Endothelial cell of umbilical vein (primary cell): ENCODE results near the gene DNAJB8. TPM values are rescaled to one million over a fixed set of nuclear protein-coding genes. Genes with fewer than 3 reads are reported as not detected.

ENCODE experiments used
- BruUV-seq: library from RNA; stranded (reverse); fragments of 400-500 nt; replicated peaks from 2 replicates; lab custom pipeline; 2021; lab: Mats Ljungman, UMichigan
- CTCF ChIA-PET: fragments of 300-600, 350-600 bp; sonication (Branson Sonifier 250); formaldehyde crosslinking; loops from one replicate; lab custom pipeline; 2021; ENCODE audit warnings: antibody characterized with exemption, inconsistent platforms; lab: Charles Lee
- POLR2A ChIA-PET: fragments of 300-600, 350-600 bp; sonication (Branson Sonifier 250); formaldehyde crosslinking; loops from one replicate; lab custom pipeline; 2021; ENCODE audit warnings: antibody characterized with exemption, inconsistent platforms; lab: Charles Lee
- DNase-seq: peaks from one replicate; pipeline ENCODE4 v3.0.0-alpha.2; 2011; ENCODE audit warnings: low read depth, low spot score
- FAIRE-seq: peaks from 2 replicates; lab custom pipeline; 2011; peaks lifted over from hg19 to GRCh38; lab: Jason Lieb, UNC
- H2AFZ ChIP-seq: 2 replicates; pipeline ENCODE4 v1.6.0; 2012; ENCODE audit warnings: low read depth, low read length, control low read depth, inconsistent platforms
- H3K27ac ChIP-seq: 2 replicates; pipeline ENCODE4 v1.5.1; 2011; ENCODE audit warnings: low read depth, mild to moderate bottlenecking, control low read depth, low read length, moderate library complexity; ENCODE audit not compliant: insufficient read depth
- H3K27me3 ChIP-seq, 2 experiments: 2 replicates each; pipeline versions ENCODE4 v1.6.0 to v1.6.1; 2011; ENCODE audit warnings: low read length in 2 of 2, mixed read lengths in 1 of 2; ENCODE audit not compliant: control insufficient read depth in 2 of 2, insufficient read depth in 2 of 2
- H3K36me3 ChIP-seq, 2 experiments: 2 replicates in 1 of 2; 3 replicates in 1 of 2; pipeline ENCODE4 v1.5.1; 2011; ENCODE audit warnings: low read length in 2 of 2, mild to moderate bottlenecking in 1 of 2, moderate library complexity in 1 of 2; ENCODE audit not compliant: control insufficient read depth in 2 of 2, insufficient read depth in 2 of 2; ENCODE audit errors: extremely low read depth in 1 of 2
- H3K4me1 ChIP-seq: 3 replicates; pipeline ENCODE4 v1.5.1; 2011; ENCODE audit warnings: mild to moderate bottlenecking, low read length; ENCODE audit not compliant: control insufficient read depth, insufficient read depth; ENCODE audit errors: extremely low read depth
- H3K4me2 ChIP-seq: 2 replicates; pipeline ENCODE4 v1.6.1; 2011; ENCODE audit warnings: low read length, control low read depth, mixed read lengths; ENCODE audit not compliant: insufficient read depth
- H3K4me3 ChIP-seq, 3 experiments: fragments of 200-600 bp in 1 of 3; sonication (generic), shearing (Covaris generic) in 1 of 3; replicated peaks in 1 of 3; 2 replicates each; pipeline ENCODE4 v1.5.1; 2011 to 2016; ENCODE audit warnings: control low read depth in 3 of 3, low read length in 3 of 3, mild to moderate bottlenecking in 2 of 3, inconsistent platforms in 1 of 3, low read depth in 1 of 3, moderate library complexity in 1 of 3; ENCODE audit not compliant: insufficient read depth in 1 of 3
- H3K79me2 ChIP-seq: 2 replicates; pipeline ENCODE4 v1.6.0; 2012; ENCODE audit warnings: low read length, inconsistent platforms; ENCODE audit not compliant: control insufficient read depth, insufficient read depth
- H3K9ac ChIP-seq: replicated peaks from 2 replicates; pipeline ENCODE3; 2011; ENCODE audit warnings: low read length, control low read depth; ENCODE audit not compliant: insufficient read depth; ENCODE audit errors: extremely low read depth
- H3K9me1 ChIP-seq: replicated peaks from 3 replicates; pipeline ENCODE4 v1.6.0; 2011; ENCODE audit warnings: mild to moderate bottlenecking, low read length; ENCODE audit not compliant: control insufficient read depth, insufficient read depth; ENCODE audit errors: extremely low read depth
- H3K9me3 ChIP-seq: replicated peaks from 2 replicates; pipeline ENCODE4 v1.5.1; 2012; ENCODE audit warnings: low read length, inconsistent platforms; ENCODE audit not compliant: control insufficient read depth, insufficient read depth
- H4K20me1 ChIP-seq: replicated peaks from 2 replicates; pipeline ENCODE3; 2011; ENCODE audit warnings: mild to moderate bottlenecking, low read length; ENCODE audit not compliant: control insufficient read depth, insufficient read depth; ENCODE audit errors: extremely low read depth
- EZH2 ChIP-seq: IDR thresholded peaks from 2 replicates; pipeline ENCODE4 v1.6.1; 2012; ENCODE audit warnings: borderline replicate concordance, low read depth, mild to moderate bottlenecking, moderate library complexity, low read length, inconsistent platforms; ENCODE audit not compliant: severe bottlenecking
- FOS ChIP-seq: IDR thresholded peaks from 2 replicates; pipeline ENCODE4 v1.6.1; 2011; ENCODE audit warnings: mild to moderate bottlenecking, low read length, moderate library complexity, borderline replicate concordance; ENCODE audit not compliant: insufficient read depth
- GATA2 ChIP-seq: IDR thresholded peaks from 2 replicates; pipeline ENCODE4 v1.7.0; 2011; ENCODE audit warnings: low read depth, mild to moderate bottlenecking, moderate library complexity, mixed read lengths, low read length; ENCODE audit not compliant: insufficient read length, insufficient read depth
- JUN ChIP-seq: IDR thresholded peaks from 2 replicates; pipeline ENCODE4 v1.6.1; 2011; ENCODE audit warnings: borderline replicate concordance, low read depth; ENCODE audit not compliant: insufficient read length, insufficient read depth
- MAX ChIP-seq: IDR thresholded peaks from 2 replicates; pipeline ENCODE4 v1.6.1; 2011; ENCODE audit not compliant: insufficient read depth, insufficient read length
- MYC ChIP-seq: IDR thresholded peaks from one replicate; pipeline ENCODE4 v1.6.1; 2011; ENCODE audit warnings: mild to moderate bottlenecking, low read depth, low read length
- POLR2A ChIP-seq: IDR thresholded peaks from 2 replicates; pipeline ENCODE4 v1.6.1; 2012; ENCODE audit warnings: low read depth, mild to moderate bottlenecking, control low read depth, low read length
- POLR2AphosphoS5 ChIP-seq: IDR thresholded peaks from 2 replicates; pipeline ENCODE4 v1.6.1; 2012; ENCODE audit warnings: low read depth, mild to moderate bottlenecking, control low read depth, low read length, moderate library complexity; ENCODE audit not compliant: insufficient read depth
- dilution Hi-C: fragments of 300-500 bp; cut with MboI; formaldehyde crosslinking; loops from one replicate; pipeline ENCODE4 v1.15.0; 2019; ENCODE audit warnings: low sequenced_read_pairs; ENCODE audit not compliant: extremely low pct_ligation_motif_present
- intact Hi-C: fragments of 100-400 bp; cut with micrococcal nuclease; formaldehyde crosslinking; loops from one replicate; pipeline ENCODE4 v1.10.0; 2022
- polyA plus RNA-seq, 4 experiments: library from polyadenylated mRNA; depleted of rRNA in 3 of 4; stranded (reverse) in 3 of 4; unstranded in 1 of 4; fragments of >200 nt; gene quantifications; 2 replicates each; pipeline versions ENCODE4 v1.2.1 to v1.2.3, GENCODE V29; 2011 to 2012; ENCODE audit warnings: missing spikeins in 1 of 4
- total RNA-seq: library from RNA; stranded (reverse); gene quantifications from 2 replicates; pipeline ENCODE4 v1.2.3, GENCODE V29; 2021
- TF ChIP-seq, protein P1 (sequence below), 2 donors: IDR thresholded peaks; 1 replicate in 1 of 2; 2 replicates in 1 of 2; pipeline ENCODE4 v1.5.1; 2011; ENCODE audit warnings: low read length in 2 of 2, mild to moderate bottlenecking in 2 of 2, moderate library complexity in 2 of 2, control low read depth in 1 of 2, inconsistent platforms in 1 of 2, low read depth in 1 of 2; ENCODE audit not compliant: insufficient read depth in 1 of 2; ENCODE audit errors: extremely low read depth in 1 of 2

The DNAJB8 gene
- total and polyA plus RNA-seq, 2 donors (not counting 3 experiments of a cell fraction or from before 2014, with no cell fraction given) = not detected

- Histone ChIP-seq H3K79me2 (peaks cover 8% of the 10 kb centered on the region), H3K9me1 (no peaks in the 10 kb centered on the region), H4K20me1 (no peaks in the 10 kb centered on the region), H3K27ac (no peak overlapping the region), H3K27me3 (peaks cover 0 to 9% of the 10 kb centered on the region in 2 experiments), H3K4me1 (peaks cover 6% of the 10 kb centered on the region), H2AFZ (no peak overlapping the region), H3K9ac (no peak overlapping the region), H3K36me3 (peaks cover 4 to 9% of the 10 kb centered on the region in 2 experiments), H3K4me3 (no peak overlapping the region), H3K4me2 (no peak overlapping the region), H3K9me3 (no peaks in the 10 kb centered on the region)
- no peak for TF ChIP-seq FOS
- no peak for TF ChIP-seq MAX
- no peak for TF ChIP-seq MYC
- TF ChIP-seq, protein P1, sequence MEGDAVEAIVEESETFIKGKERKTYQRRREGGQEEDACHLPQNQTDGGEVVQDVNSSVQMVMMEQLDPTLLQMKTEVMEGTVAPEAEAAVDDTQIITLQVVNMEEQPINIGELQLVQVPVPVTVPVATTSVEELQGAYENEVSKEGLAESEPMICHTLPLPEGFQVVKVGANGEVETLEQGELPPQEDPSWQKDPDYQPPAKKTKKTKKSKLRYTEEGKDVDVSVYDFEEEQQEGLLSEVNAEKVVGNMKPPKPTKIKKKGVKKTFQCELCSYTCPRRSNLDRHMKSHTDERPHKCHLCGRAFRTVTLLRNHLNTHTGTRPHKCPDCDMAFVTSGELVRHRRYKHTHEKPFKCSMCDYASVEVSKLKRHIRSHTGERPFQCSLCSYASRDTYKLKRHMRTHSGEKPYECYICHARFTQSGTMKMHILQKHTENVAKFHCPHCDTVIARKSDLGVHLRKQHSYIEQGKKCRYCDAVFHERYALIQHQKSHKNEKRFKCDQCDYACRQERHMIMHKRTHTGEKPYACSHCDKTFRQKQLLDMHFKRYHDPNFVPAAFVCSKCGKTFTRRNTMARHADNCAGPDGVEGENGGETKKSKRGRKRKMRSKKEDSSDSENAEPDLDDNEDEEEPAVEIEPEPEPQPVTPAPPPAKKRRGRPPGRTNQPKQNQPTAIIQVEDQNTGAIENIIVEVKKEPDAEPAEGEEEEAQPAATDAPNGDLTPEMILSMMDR (IDR thresholded peaks at IDR 0.05; ENCODE audit: extremely low read depth in 1 of 2, insufficient read depth in 1 of 2, low read depth in 1 of 2, low read length in 2 of 2) = no peak
- TF ChIP-seq EZH2 = no peak
- TF ChIP-seq POLR2AphosphoS5 = no peak
- no peak for TF ChIP-seq POLR2A
- TF ChIP-seq JUN = no peak
- no peak for TF ChIP-seq GATA2
- no peak for DNase-seq
- no peak for FAIRE-seq
- ChIA-PET CTCF (interaction anchor here (1.0 kb wide), 1 partner anchor 26 kb away, joined by 3 read pairs; no protein-coding TSS in a partner anchor), POLR2A (no interaction called here)
- intact Hi-C loops (no loop called here), dilution Hi-C loops (no loop called here)
- BruUV-seq = no TSS peak
Measured at GRCh38 chr3:128475355-128475754, 8.7 kb upstream of the DNAJB8 start.
